Measurements from ENCODE around the gene ZXDC.

Gene ZXDC

GRCh38 chr3:126401611-126402160 lies 74.0 kb downstream of the ZXDC start:
- Histone ChIP-seq H3K9me2 (replicated peaks; ENCODE audit: control insufficient read depth, low read length) (no peaks in the 10 kb centered on the region), H3K4me1 (ENCODE audit: control insufficient read depth, low read length) (peaks cover 7% of the 10 kb centered on the region)

GRCh38 chr3:126399756-126400155 lies 75.9 kb downstream of the ZXDC start:
- no peaks in the 10 kb centered on the region for H3F3A ChIP-seq (ENCODE audit: control insufficient read depth, insufficient read depth)
- no peak overlapping the region for H3K4me3 ChIP-seq (ENCODE audit: low read length)
- 0 out of 2 replicates have a peak, but pooled peaks cover 6% of the 10 kb centered on the region for H3K27me3 ChIP-seq (ENCODE audit: control insufficient read depth, low read length)

More at GRCh38 chr3:126401611-126402160, 74.0 kb downstream of the ZXDC start:
- no peak for TF ChIP-seq EZH2phosphoT487 (IDR thresholded peaks at IDR 0.05; ENCODE audit: borderline replicate concordance, low read length)
- TF ChIP-seq CTCF (IDR thresholded peaks at IDR 0.05; ENCODE audit: low read depth, low read length, poor library complexity, severe bottlenecking): no peak
- Histone ChIP-seq H3K27ac (ENCODE audit: low read depth, low read length) (no peak overlapping the region), H3K4me2 (ENCODE audit: low read length) (no peak overlapping the region), H3K79me2 (ENCODE audit: control insufficient read depth, low read length) (no peaks in the 10 kb centered on the region), H3F3A (ENCODE audit: control insufficient read depth, insufficient read depth) (no peaks in the 10 kb centered on the region), H3K9me3 (ENCODE audit: control insufficient read depth, insufficient read depth, low read length) (peaks cover 17% of the 10 kb centered on the region; the same call in 1 of the 2 replicates), H3K27me3 (ENCODE audit: control insufficient read depth, low read length) (peaks cover 9% of the 10 kb centered on the region; the same call in 1 of the 2 replicates), H3K4me3 (ENCODE audit: low read length) (no peak overlapping the region), H3K36me3 (ENCODE audit: control insufficient read depth, low read length) (no peaks in the 10 kb centered on the region), H4K20me1 (ENCODE audit: control insufficient read depth, insufficient read depth, low read depth, low read length) (no peaks in the 10 kb centered on the region)

GRCh38 chr3:126399351-126399735 lies 76.3 kb downstream of the ZXDC start:
- Histone ChIP-seq H3K4me2 (ENCODE audit: low read length) (no peak overlapping the region), H3K27ac (ENCODE audit: low read depth, low read length) (no peak overlapping the region)

More at GRCh38 chr3:126399756-126400155, 75.9 kb downstream of the ZXDC start:
- Histone ChIP-seq H3K9me2 (replicated peaks; ENCODE audit: control insufficient read depth, low read length) (no peaks in the 10 kb centered on the region), H4K20me1 (ENCODE audit: control insufficient read depth, insufficient read depth, low read depth, low read length) (no peaks in the 10 kb centered on the region), H3K9me3 (ENCODE audit: control insufficient read depth, insufficient read depth, low read length) (peaks cover 17% of the 10 kb centered on the region; the same call in 1 of the 2 replicates), H3K4me2 (ENCODE audit: low read length) (no peak overlapping the region), H3K79me2 (ENCODE audit: control insufficient read depth, low read length) (no peaks in the 10 kb centered on the region), H3K4me1 (ENCODE audit: control insufficient read depth, low read length) (peaks cover 7% of the 10 kb centered on the region), H3K27ac (ENCODE audit: low read depth, low read length) (no peak overlapping the region), H3K36me3 (ENCODE audit: control insufficient read depth, low read length) (no peaks in the 10 kb centered on the region)
- TF ChIP-seq CTCF (IDR thresholded peaks at IDR 0.05; ENCODE audit: low read depth, low read length, poor library complexity, severe bottlenecking) (no peak), EZH2phosphoT487 (IDR thresholded peaks at IDR 0.05; ENCODE audit: borderline replicate concordance, low read length) (no peak)

More at GRCh38 chr3:126399351-126399735, 76.3 kb downstream of the ZXDC start:
- Histone ChIP-seq H4K20me1 (ENCODE audit: control insufficient read depth, insufficient read depth, low read depth, low read length) (no peaks in the 10 kb centered on the region), H3K9me2 (replicated peaks; ENCODE audit: control insufficient read depth, low read length) (no peaks in the 10 kb centered on the region), H3K36me3 (ENCODE audit: control insufficient read depth, low read length) (no peaks in the 10 kb centered on the region), H3F3A (ENCODE audit: control insufficient read depth, insufficient read depth) (no peaks in the 10 kb centered on the region), H3K4me1 (ENCODE audit: control insufficient read depth, low read length) (peaks cover 7% of the 10 kb centered on the region), H3K79me2 (ENCODE audit: control insufficient read depth, low read length) (no peaks in the 10 kb centered on the region), H3K4me3 (ENCODE audit: low read length) (no peak overlapping the region), H3K9me3 (ENCODE audit: control insufficient read depth, insufficient read depth, low read length) (peaks cover 17% of the 10 kb centered on the region; the same call in 1 of the 2 replicates), H3K27me3 (ENCODE audit: control insufficient read depth, low read length) (0 out of 2 replicates have a peak, but pooled peaks cover 5% of the 10 kb centered on the region)
- no peak for TF ChIP-seq EZH2phosphoT487 (IDR thresholded peaks at IDR 0.05; ENCODE audit: borderline replicate concordance, low read length)
- no peak for TF ChIP-seq CTCF (IDR thresholded peaks at IDR 0.05; ENCODE audit: low read depth, low read length, poor library complexity, severe bottlenecking)

Data from DOHH2 (cell line).